GM23338 (cell line): ENCODE measurements around the gene KMT2C. TPM values are rescaled to one million over a fixed set of nuclear protein-coding genes. Genes with fewer than 3 reads are reported as not detected.

Experiments
- ATAC-seq: fragments of 200-7000 bp; cut with Tn5 transposase; 3 replicates; pipeline ENCODE4 v1.9.1; 2020
- DNase-seq: peaks from one replicate; pipeline ENCODE4 v3.0.0-alpha.2; 2015; ENCODE audit warnings: low spot score
- H2AFZ ChIP-seq: fragments of 200-600 bp; sonication (generic); 2 replicates; pipeline ENCODE4 v1.8.0; 2016; ENCODE audit warnings: antibody characterized with exemption, mild to moderate bottlenecking, moderate library complexity
- H3F3A ChIP-seq: fragments of 200-600 bp; sonication (generic); replicated peaks from 2 replicates; pipeline ENCODE4 v1.8.0; 2017; ENCODE audit warnings: antibody characterized with exemption, mixed run types, low read depth
- H3K27ac ChIP-seq: fragments of 200-600 bp; sonication (generic); 2 replicates; pipeline ENCODE4 v1.6.1; 2016; ENCODE audit warnings: low read depth
- H3K27me3 ChIP-seq: fragments of 200-600 bp; sonication (generic); 2 replicates; pipeline ENCODE4 v1.8.0; 2016; ENCODE audit warnings: mild to moderate bottlenecking, mixed run types, moderate library complexity; ENCODE audit not compliant: insufficient read depth
- H3K36me3 ChIP-seq: fragments of 200-600 bp; sonication (generic); 2 replicates; pipeline ENCODE4 v1.8.0; 2016; ENCODE audit warnings: mild to moderate bottlenecking; ENCODE audit not compliant: insufficient read depth
- H3K4me1 ChIP-seq: fragments of 200-600 bp; sonication (generic); 2 replicates; pipeline ENCODE4 v1.8.0; 2016; ENCODE audit warnings: mild to moderate bottlenecking, moderate library complexity; ENCODE audit not compliant: insufficient read depth
- H3K4me2 ChIP-seq: fragments of 200-600 bp; sonication (generic); 2 replicates; pipeline ENCODE4 v1.7.1; 2017; ENCODE audit warnings: mixed run types
- H3K4me3 ChIP-seq: fragments of 200-600 bp; sonication (generic); 2 replicates; pipeline ENCODE4 v1.6.1; 2016; ENCODE audit warnings: mixed run types
- H3K79me2 ChIP-seq: fragments of 200-600 bp; sonication (generic); replicated peaks from 2 replicates; pipeline ENCODE4 v1.8.0; 2017; ENCODE audit warnings: mild to moderate bottlenecking; ENCODE audit not compliant: insufficient read depth
- H3K9me2 ChIP-seq: fragments of 200-600 bp; sonication (generic); 2 replicates; pipeline ENCODE4 v1.8.0; 2017; ENCODE audit not compliant: insufficient read depth
- H4K20me1 ChIP-seq: fragments of 200-600 bp; sonication (generic); replicated peaks from 2 replicates; pipeline ENCODE4 v1.8.0; 2017; ENCODE audit warnings: mild to moderate bottlenecking; ENCODE audit not compliant: insufficient read depth
- H3K27ac Mint-ChIP-seq: 2 replicates; pipeline ENCODE4 v1.8.0; 2020; ENCODE audit warnings: inconsistent platforms, mild to moderate bottlenecking, moderate library complexity, mixed read lengths
- H3K27me3 Mint-ChIP-seq: 3 replicates; pipeline ENCODE4 v1.8.0; 2022; ENCODE audit warnings: low read depth, mild to moderate bottlenecking, moderate library complexity, mixed read lengths, inconsistent platforms; ENCODE audit not compliant: insufficient read depth, poor library complexity
- H3K36me3 Mint-ChIP-seq: 3 replicates; pipeline ENCODE4 v1.8.0; 2021; ENCODE audit warnings: low read depth, mild to moderate bottlenecking, inconsistent platforms, moderate library complexity, mixed read lengths
- H3K4me1 Mint-ChIP-seq: 3 replicates; pipeline ENCODE4 v1.8.0; 2020; ENCODE audit warnings: mild to moderate bottlenecking, inconsistent platforms, mixed read lengths
- H3K4me3 Mint-ChIP-seq: 3 replicates; pipeline ENCODE4 v1.8.0; 2021; ENCODE audit warnings: moderate library complexity, mild to moderate bottlenecking, inconsistent platforms, mixed read lengths
- H3K9me3 Mint-ChIP-seq: 3 replicates; pipeline ENCODE4 v1.8.0; 2020; ENCODE audit warnings: moderate library complexity, mild to moderate bottlenecking, inconsistent platforms, mixed read lengths
- CREB1 ChIP-seq: fragments of 250-450 bp; sonication (Bioruptor Pico); IDR thresholded peaks from 2 replicates; pipeline ENCODE4 v1.5.0; 2020; ENCODE audit warnings: low read depth, mild to moderate bottlenecking, moderate library complexity
- CTCF ChIP-seq, 2 experiments: fragments of 200-600 bp in 1 of 2; sonication (generic) in 1 of 2; conservative IDR thresholded peaks; 2 replicates each; pipeline versions ENCODE4 v1.5.1 to v1.6.1; 2016 to 2017; ENCODE audit warnings: antibody characterized with exemption in 2 of 2, low read depth in 2 of 2, mild to moderate bottlenecking in 2 of 2, moderate library complexity in 1 of 2
- EZH2 ChIP-seq: fragments of 200-600 bp; sonication (generic); IDR thresholded peaks from one replicate; pipeline ENCODE4 v1.8.0; 2017; ENCODE audit warnings: antibody characterized with exemption, mild to moderate bottlenecking, low read depth; ENCODE audit not compliant: unreplicated experiment
- JUNB ChIP-seq: IDR thresholded peaks from one replicate; pipeline ENCODE4 v1.6.1; 2016; ENCODE audit warnings: antibody characterized with exemption; ENCODE audit not compliant: unreplicated experiment
- POLR2AphosphoS5 ChIP-seq: IDR thresholded peaks from 2 replicates; pipeline ENCODE4 v1.6.1; 2016; ENCODE audit warnings: antibody characterized with exemption, low read depth
- STAT1 ChIP-seq: IDR thresholded peaks from one replicate; pipeline ENCODE4 v1.6.1; 2016; ENCODE audit warnings: antibody characterized with exemption; ENCODE audit not compliant: unreplicated experiment
- ZNF114 ChIP-seq: fragments of 250-450 bp; sonication (Bioruptor Pico); IDR thresholded peaks from 2 replicates; pipeline ENCODE4 v1.5.0; 2020; ENCODE audit warnings: mild to moderate bottlenecking, moderate library complexity
- ZNF331 ChIP-seq: fragments of 250-450 bp; sonication (Bioruptor Pico); IDR thresholded peaks from 2 replicates; pipeline ENCODE4 v1.5.0; 2020; ENCODE audit warnings: low read depth, mild to moderate bottlenecking, moderate library complexity
- ZNF462 ChIP-seq: fragments of 250-450 bp; sonication (Bioruptor Pico); IDR thresholded peaks from 2 replicates; pipeline ENCODE4 v1.5.0; 2020; ENCODE audit warnings: mild to moderate bottlenecking, moderate library complexity
- polyA plus RNA-seq: library from polyadenylated mRNA; unstranded; fragments of >200 nt; fragmentation: Nextera tagmentation; extraction: Ambion mirVana; gene quantifications from 2 replicates; pipeline ENCODE4 v1.2.1, GENCODE V29; 2016
- total RNA-seq: library from RNA; depleted of rRNA; stranded (reverse); fragments of >200 nt; shearing (Covaris generic); gene quantifications from 2 replicates; pipeline ENCODE4 v1.2.3, GENCODE V29; 2014

The KMT2C gene
- total and polyA plus RNA-seq, 2 experiments from 2014 or later: 11.4 to 39.0 TPM

GRCh38 chr7:152193880-152194279 lies 241.9 kb downstream of the KMT2C start (continued):
- TF ChIP-seq POLR2AphosphoS5 (no peak), EZH2 (no peak), STAT1 (no peak), ZNF114 (CRISPR knock-in tag) (no peak)

- no peaks in the 10 kb centered on the region for H3K4me1 Mint-ChIP-seq
- Histone ChIP-seq H4K20me1 (no peaks in the 10 kb centered on the region), H3K27me3 (no peaks in the 10 kb centered on the region), H3F3A (no peaks in the 10 kb centered on the region), H3K79me2 (no peaks in the 10 kb centered on the region), H3K36me3 (peaks cover 8% of the 10 kb centered on the region; the same call in 1 of the 2 replicates), H3K4me2 (no peak overlapping the region), H3K4me3 (no peak overlapping the region), H3K4me1 (no peaks in the 10 kb centered on the region), H3K27ac (no peak overlapping the region), H2AFZ (no peak overlapping the region), H3K9me2 (no peaks in the 10 kb centered on the region)
- no peak overlapping the region for H3K27ac Mint-ChIP-seq
- ATAC-seq: no peak
- no peak for TF ChIP-seq JUNB
- TF ChIP-seq CTCF (conservative IDR thresholded peaks at IDR 0.05; ENCODE audit: low read depth in 2 of 2): no peak
- no peak for TF ChIP-seq ZNF114 (CRISPR knock-in tag)
- TF ChIP-seq STAT1: no peak
- TF ChIP-seq CREB1: no peak
- no peak for TF ChIP-seq ZNF462 (CRISPR knock-in tag)
- TF ChIP-seq EZH2: no peak
- no peak for TF ChIP-seq ZNF331
- no peaks in the 10 kb centered on the region for H3K9me3 Mint-ChIP-seq
- no peaks in the 10 kb centered on the region for H3K27me3 Mint-ChIP-seq
- H3K4me3 Mint-ChIP-seq: no peak overlapping the region
- peaks cover 14% of the 10 kb centered on the region; the same call in 2 of the 3 replicates for H3K36me3 Mint-ChIP-seq
- DNase-seq: no peak
Observed at GRCh38 chr7:152189061-152189460, 246.7 kb downstream of the KMT2C start.
